K562 (cell line): ENCODE results near the gene NAPEPLD. TPM values are rescaled to one million over a fixed set of nuclear protein-coding genes. Genes with fewer than 3 reads are reported as not detected.

Source experiments
- CEBPG ChIP-seq, 3 experiments: fragments of 200-800 bp in 1 of 3; sonication (Bioruptor generic) in 1 of 3; sonication (generic) in 1 of 3; formaldehyde crosslinking in 1 of 3; IDR thresholded peaks in 2 of 3; conservative IDR thresholded peaks in 1 of 3; 2 replicates each; pipeline versions ENCODE4 v1.6.1 to v1.8.0; 2016 to 2022; ENCODE audit warnings: missing compliant biosample characterization in 2 of 3, missing genetic modification characterization in 2 of 3, mild to moderate bottlenecking in 1 of 3, missing genetic modification reagents in 1 of 3
- GATAD2B ChIP-seq: fragments of 450-650 bp; IDR thresholded peaks from 2 replicates; pipeline ENCODE4 v1.6.1; 2017; ENCODE audit warnings: mild to moderate bottlenecking, borderline replicate concordance
- RBM39 ChIP-seq: fragments of 200-400 bp; formaldehyde crosslinking; optimal IDR thresholded peaks from 2 replicates; pipeline ENCODE3; 2018; ENCODE audit warnings: low read depth, low read length
- SMC3 ChIP-seq: conservative IDR thresholded peaks from 2 replicates; pipeline ENCODE4 v1.6.1; 2011; ENCODE audit warnings: low read depth, low read length, improper control_type of control experiment; ENCODE audit not compliant: insufficient read depth
- SP1 ChIP-seq: sonication (generic); formaldehyde crosslinking; IDR thresholded peaks from 2 replicates; pipeline ENCODE4 v1.8.1; 2022; ENCODE audit warnings: mild to moderate bottlenecking, missing genetic modification reagents
- SPI1 ChIP-seq: IDR thresholded peaks from 2 replicates; pipeline ENCODE4 v1.6.1; 2011; ENCODE audit warnings: low read depth, low read length, control low read depth, borderline replicate concordance
- TCF7 ChIP-seq: sonication (generic); IDR thresholded peaks from 2 replicates; pipeline ENCODE4 v1.6.1; 2016; ENCODE audit warnings: antibody characterized with exemption, borderline replicate concordance
- ZBTB7A ChIP-seq: IDR thresholded peaks from 2 replicates; pipeline ENCODE4 v1.6.1; 2011; ENCODE audit warnings: low read depth, mild to moderate bottlenecking, low read length, moderate library complexity, borderline replicate concordance; ENCODE audit not compliant: control insufficient read depth
- ZNF23 ChIP-seq: fragments of 250-450 bp; sonication (Bioruptor Pico); IDR thresholded peaks from 2 replicates; pipeline ENCODE4 v1.4.0; 2020; ENCODE audit warnings: mild to moderate bottlenecking
- ZNF384 ChIP-seq: IDR thresholded peaks from 2 replicates; pipeline ENCODE4 v1.6.1; 2012; ENCODE audit warnings: low read depth, low read length, improper control_type of control experiment
- polyA plus RNA-seq, 8 experiments: library from polyadenylated mRNA; depleted of rRNA in 4 of 8; stranded (reverse) in 5 of 8; unstranded in 3 of 8; fragments of >200 nt; fragmentation: Nextera tagmentation in 2 of 8; fragmentation: Illumina TruSeq in 1 of 8; extraction: Ambion mirVana in 2 of 8; extraction: Trizol in 1 of 8; gene quantifications; 2 replicates each; pipeline versions ENCODE4 v1.2.1 to v1.2.3, GENCODE V29; 2011 to 2014; ENCODE audit warnings: inconsistent platforms in 1 of 8, missing spikeins in 1 of 8
- total RNA-seq, 7 experiments: library from RNA; depleted of rRNA in 6 of 7; stranded (reverse); fragments of >200 nt in 6 of 7; fragmentation: Illumina TruSeq in 2 of 7; extraction: Trizol in 2 of 7; gene quantifications; 2 replicates each; pipeline versions ENCODE4 v1.2.1 to v1.2.3, GENCODE V29; 2011 to 2021; ENCODE audit warnings: low replicate concordance in 1 of 7
- TF ChIP-seq, protein P1 (sequence below): fragments of 450-650 bp; IDR thresholded peaks from 2 replicates; pipeline ENCODE4 v1.6.1; 2016; ENCODE audit warnings: low read depth
- TF ChIP-seq, protein P2 (sequence below), 2 experiments: IDR thresholded peaks; 2 replicates each; pipeline ENCODE4 v1.6.1; 2012; ENCODE audit warnings: improper control_type of control experiment in 2 of 2, low read depth in 2 of 2, low read length in 2 of 2, borderline replicate concordance in 1 of 2
- TF ChIP-seq, protein P3 (sequence below): fragments of 250-450 bp; sonication (Bioruptor Pico); IDR thresholded peaks from 2 replicates; pipeline ENCODE4 v1.4.0; 2020; ENCODE audit warnings: mild to moderate bottlenecking

NAPEPLD gene
- total and polyA plus RNA-seq, 9 of the 15 experiments (the other 6 are each of a cell fraction or from before 2014, with no cell fraction given), result 3.2 to 11.0 (median 7.5) TPM

DNA sequence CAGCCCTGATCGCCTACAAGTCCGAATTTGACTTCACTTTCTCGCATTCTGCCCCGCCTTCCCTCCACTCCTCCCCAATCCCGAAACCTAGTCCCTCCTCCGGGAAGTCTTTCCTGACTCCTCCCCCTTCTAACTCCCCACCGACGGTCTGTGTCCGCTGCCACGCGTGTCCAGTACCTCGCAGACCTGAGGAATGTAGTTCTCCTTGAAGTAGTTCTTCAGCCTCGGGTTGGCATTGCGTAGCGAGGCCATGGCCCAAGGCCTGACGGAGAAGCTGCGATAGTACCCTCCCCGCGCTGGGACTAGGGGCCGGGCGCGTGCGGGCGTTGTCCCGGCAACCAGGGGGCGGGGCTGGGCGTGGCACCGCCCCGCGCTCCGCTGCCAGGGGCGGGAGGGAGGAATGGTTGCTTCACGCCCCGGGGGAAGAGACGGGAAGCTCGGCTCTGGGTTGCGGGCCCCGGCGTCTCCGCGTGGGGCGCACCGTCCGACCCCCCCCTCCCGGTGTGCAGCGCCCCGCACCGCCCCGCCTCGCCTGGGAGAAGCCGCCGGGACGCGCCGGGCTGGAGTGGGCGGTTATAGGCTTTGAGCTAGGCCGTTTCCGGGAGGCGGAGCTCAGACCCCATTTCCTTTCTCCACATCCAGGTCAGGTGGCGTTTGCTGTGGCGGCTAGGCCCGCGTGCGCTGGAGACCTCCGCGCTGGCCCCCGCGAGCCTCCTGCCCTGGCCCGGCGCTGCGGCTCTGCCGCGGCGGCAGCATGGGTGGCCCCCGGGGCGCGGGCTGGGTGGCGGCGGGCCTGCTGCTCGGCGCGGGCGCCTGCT, 74.2 kb downstream of the NAPEPLD start, which contains the start of the genes ARMC10 and FBXL13 (continued):
- TF ChIP-seq, protein P1, sequence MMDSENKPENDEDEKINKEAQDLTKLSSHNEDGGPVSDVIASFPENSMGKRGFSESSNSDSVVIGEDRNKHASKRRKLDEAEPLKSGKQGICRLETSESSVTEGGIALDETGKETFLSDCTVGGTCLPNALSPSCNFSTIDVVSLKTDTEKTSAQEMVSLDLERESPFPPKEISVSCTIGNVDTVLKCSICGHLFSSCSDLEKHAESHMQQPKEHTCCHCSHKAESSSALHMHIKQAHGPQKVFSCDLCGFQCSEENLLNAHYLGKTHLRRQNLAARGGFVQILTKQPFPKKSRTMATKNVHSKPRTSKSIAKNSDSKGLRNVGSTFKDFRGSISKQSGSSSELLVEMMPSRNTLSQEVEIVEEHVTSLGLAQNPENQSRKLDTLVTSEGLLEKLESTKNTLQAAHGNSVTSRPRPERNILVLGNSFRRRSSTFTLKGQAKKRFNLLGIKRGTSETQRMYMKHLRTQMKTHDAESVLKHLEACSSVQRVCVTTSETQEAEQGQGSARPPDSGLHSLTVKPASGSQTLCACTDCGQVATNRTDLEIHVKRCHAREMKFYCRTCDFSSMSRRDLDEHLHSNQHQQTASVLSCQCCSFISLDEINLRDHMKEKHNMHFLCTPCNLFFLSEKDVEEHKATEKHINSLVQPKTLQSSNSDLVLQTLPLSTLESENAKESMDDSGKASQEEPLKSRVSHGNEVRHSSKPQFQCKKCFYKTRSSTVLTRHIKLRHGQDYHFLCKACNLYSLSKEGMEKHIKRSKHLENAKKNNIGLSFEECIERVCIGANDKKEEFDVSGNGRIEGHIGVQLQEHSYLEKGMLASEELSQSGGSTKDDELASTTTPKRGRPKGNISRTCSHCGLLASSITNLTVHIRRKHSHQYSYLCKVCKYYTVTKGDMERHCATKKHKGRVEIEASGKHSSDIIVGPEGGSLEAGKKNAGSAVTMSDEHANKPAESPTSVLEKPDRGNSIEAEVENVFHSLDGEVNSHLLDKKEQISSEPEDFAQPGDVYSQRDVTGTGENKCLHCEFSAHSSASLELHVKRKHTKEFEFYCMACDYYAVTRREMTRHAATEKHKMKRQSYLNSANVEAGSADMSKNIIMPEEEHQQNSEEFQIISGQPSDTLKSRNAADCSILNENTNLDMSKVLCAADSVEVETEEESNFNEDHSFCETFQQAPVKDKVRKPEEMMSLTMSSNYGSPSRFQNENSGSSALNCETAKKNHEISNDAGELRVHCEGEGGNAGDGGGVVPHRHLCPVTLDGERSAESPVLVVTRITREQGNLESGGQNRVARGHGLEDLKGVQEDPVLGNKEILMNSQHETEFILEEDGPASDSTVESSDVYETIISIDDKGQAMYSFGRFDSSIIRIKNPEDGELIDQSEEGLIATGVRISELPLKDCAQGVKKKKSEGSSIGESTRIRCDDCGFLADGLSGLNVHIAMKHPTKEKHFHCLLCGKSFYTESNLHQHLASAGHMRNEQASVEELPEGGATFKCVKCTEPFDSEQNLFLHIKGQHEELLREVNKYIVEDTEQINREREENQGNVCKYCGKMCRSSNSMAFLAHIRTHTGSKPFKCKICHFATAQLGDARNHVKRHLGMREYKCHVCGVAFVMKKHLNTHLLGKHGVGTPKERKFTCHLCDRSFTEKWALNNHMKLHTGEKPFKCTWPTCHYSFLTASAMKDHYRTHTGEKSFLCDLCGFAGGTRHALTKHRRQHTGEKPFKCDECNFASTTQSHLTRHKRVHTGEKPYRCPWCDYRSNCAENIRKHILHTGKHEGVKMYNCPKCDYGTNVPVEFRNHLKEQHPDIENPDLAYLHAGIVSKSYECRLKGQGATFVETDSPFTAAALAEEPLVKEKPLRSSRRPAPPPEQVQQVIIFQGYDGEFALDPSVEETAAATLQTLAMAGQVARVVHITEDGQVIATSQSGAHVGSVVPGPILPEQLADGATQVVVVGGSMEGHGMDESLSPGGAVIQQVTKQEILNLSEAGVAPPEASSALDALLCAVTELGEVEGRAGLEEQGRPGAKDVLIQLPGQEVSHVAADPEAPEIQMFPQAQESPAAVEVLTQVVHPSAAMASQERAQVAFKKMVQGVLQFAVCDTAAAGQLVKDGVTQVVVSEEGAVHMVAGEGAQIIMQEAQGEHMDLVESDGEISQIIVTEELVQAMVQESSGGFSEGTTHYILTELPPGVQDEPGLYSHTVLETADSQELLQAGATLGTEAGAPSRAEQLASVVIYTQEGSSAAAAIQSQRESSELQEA, result no peak
- TF ChIP-seq, protein P2, sequence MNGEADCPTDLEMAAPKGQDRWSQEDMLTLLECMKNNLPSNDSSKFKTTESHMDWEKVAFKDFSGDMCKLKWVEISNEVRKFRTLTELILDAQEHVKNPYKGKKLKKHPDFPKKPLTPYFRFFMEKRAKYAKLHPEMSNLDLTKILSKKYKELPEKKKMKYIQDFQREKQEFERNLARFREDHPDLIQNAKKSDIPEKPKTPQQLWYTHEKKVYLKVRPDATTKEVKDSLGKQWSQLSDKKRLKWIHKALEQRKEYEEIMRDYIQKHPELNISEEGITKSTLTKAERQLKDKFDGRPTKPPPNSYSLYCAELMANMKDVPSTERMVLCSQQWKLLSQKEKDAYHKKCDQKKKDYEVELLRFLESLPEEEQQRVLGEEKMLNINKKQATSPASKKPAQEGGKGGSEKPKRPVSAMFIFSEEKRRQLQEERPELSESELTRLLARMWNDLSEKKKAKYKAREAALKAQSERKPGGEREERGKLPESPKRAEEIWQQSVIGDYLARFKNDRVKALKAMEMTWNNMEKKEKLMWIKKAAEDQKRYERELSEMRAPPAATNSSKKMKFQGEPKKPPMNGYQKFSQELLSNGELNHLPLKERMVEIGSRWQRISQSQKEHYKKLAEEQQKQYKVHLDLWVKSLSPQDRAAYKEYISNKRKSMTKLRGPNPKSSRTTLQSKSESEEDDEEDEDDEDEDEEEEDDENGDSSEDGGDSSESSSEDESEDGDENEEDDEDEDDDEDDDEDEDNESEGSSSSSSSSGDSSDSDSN (IDR thresholded peaks at IDR 0.05; ENCODE audit: borderline replicate concordance in 1 of 2, low read depth in 2 of 2, low read length in 2 of 2), result peak; percentile 33 to 88; a peak in 2 of 4 replicates
- TF ChIP-seq, protein P3, sequence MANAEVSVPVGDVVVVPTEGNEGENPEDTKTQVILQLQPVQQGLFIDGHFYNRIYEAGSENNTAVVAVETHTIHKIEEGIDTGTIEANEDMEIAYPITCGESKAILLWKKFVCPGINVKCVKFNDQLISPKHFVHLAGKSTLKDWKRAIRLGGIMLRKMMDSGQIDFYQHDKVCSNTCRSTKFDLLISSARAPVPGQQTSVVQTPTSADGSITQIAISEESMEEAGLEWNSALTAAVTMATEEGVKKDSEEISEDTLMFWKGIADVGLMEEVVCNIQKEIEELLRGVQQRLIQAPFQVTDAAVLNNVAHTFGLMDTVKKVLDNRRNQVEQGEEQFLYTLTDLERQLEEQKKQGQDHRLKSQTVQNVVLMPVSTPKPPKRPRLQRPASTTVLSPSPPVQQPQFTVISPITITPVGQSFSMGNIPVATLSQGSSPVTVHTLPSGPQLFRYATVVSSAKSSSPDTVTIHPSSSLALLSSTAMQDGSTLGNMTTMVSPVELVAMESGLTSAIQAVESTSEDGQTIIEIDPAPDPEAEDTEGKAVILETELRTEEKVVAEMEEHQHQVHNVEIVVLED (CRISPR knock-in tag), result peak; percentile 54; the same call in 1 of the 2 replicates
- TF ChIP-seq ZBTB7A (peak; percentile 74; the same call in 1 of the 2 replicates), SPI1 (no peak), ZNF23 (CRISPR knock-in tag) (no peak), SMC3 (0 out of 2 replicates have a peak, but pooled peaks have one; percentile 14), SP1 (CRISPR knock-in tag) (peak; percentile 99), RBM39 (peak; percentile 77), GATAD2B (peak; percentile 91), TCF7 (0 out of 2 replicates have a peak, but pooled peaks have one; percentile 48), ZNF384 (0 out of 2 replicates have a peak, but pooled peaks have one; percentile 5), CEBPG (CRISPR knock-in tag; IDR thresholded peaks at IDR 0.05) (peak; percentile 93), CEBPG (tag; conservative IDR thresholded peaks at IDR 0.05 in 1 of 2, IDR thresholded peaks at IDR 0.05 in 1 of 2) (peak; percentile 83 to 94)
